ENCODE data around the gene KCNQ1OT1.

GRCh38 chr11:2570841-2571597, 128.8 kb downstream of the KCNQ1OT1 start:
- no peak for TF ChIP-seq POLR2A (IDR thresholded peaks at IDR 0.05; ENCODE audit: low read depth)
- no peak for TF ChIP-seq CTCF (IDR thresholded peaks at IDR 0.05)
- no peak for TF ChIP-seq POLR2AphosphoS5 (IDR thresholded peaks at IDR 0.05)
